Adrenal gland (tissue), 5 donors: ENCODE results near the gene BDKRB1.

Source experiments
- POLR2A ChIP-seq, 2 donors: fragments of 450-650 bp; IDR thresholded peaks; one replicate each; pipeline ENCODE4 v1.6.1; 2017; ENCODE audit warnings: antibody characterized with exemption in 2 of 2, mild to moderate bottlenecking in 2 of 2, moderate library complexity in 1 of 2
- TF ChIP-seq, protein P1 (sequence below), 6 experiments: fragments of 450-650 bp in 4 of 6; fragments of 200-600 bp in 2 of 6; sonication (generic) in 1 of 6; IDR thresholded peaks; 1 replicate in 5 of 6; 2 replicates in 1 of 6; pipeline versions ENCODE4 v1.5.1 to v1.8.0; 2016 to 2021; ENCODE audit warnings: antibody characterized with exemption in 6 of 6, mild to moderate bottlenecking in 2 of 6, moderate library complexity in 1 of 6
- donor health status: DM: no; HTN: no; CAD: no.

DNA sequence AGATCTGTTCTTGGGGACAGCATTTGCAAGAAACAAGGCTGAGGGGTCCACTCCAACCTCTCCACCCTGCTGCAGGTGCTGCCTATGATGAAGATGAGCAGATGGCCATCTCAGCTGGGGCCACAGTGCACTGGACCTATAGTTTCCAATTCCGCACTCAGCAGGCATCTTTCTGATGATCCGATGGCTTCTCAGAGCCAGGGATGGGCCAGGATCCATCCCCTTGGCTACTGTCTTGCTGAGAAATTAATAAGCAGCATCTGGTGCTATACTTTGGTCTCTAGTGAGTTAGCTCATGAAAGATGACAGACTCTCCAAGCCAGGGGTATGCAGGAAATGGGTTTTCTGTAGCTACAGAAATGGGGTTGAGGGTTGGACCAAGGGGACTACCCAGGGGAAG is 18.4 kb upstream of the BDKRB1 start:
- no peak for TF ChIP-seq POLR2A (IDR thresholded peaks at IDR 0.05)
- TF ChIP-seq, protein P1, sequence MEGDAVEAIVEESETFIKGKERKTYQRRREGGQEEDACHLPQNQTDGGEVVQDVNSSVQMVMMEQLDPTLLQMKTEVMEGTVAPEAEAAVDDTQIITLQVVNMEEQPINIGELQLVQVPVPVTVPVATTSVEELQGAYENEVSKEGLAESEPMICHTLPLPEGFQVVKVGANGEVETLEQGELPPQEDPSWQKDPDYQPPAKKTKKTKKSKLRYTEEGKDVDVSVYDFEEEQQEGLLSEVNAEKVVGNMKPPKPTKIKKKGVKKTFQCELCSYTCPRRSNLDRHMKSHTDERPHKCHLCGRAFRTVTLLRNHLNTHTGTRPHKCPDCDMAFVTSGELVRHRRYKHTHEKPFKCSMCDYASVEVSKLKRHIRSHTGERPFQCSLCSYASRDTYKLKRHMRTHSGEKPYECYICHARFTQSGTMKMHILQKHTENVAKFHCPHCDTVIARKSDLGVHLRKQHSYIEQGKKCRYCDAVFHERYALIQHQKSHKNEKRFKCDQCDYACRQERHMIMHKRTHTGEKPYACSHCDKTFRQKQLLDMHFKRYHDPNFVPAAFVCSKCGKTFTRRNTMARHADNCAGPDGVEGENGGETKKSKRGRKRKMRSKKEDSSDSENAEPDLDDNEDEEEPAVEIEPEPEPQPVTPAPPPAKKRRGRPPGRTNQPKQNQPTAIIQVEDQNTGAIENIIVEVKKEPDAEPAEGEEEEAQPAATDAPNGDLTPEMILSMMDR (IDR thresholded peaks at IDR 0.05) = no peak
